Activated CD4-positive, alpha-beta T cell treated with anti-CD3 and anti-CD28 coated beads, Interleukin-2, Interleukin-4, amounts not matched to agents 100 ng/mL and 50 ng/mL, durations not matched to agents 16 hours and 8 hours (primary cell): ENCODE results near the gene CPNE7.
"Not testable (repeated sequence)": the region's sequence is repeated elsewhere in the genome, so short reads cannot be mapped to it uniquely, and the experiment has no call there.

Experiments used
- DNase-seq: peaks from one replicate; pipeline ENCODE4 v3.0.0-alpha.2; 2020; ENCODE audit warnings: low spot score

The CPNE7 gene

DNA sequence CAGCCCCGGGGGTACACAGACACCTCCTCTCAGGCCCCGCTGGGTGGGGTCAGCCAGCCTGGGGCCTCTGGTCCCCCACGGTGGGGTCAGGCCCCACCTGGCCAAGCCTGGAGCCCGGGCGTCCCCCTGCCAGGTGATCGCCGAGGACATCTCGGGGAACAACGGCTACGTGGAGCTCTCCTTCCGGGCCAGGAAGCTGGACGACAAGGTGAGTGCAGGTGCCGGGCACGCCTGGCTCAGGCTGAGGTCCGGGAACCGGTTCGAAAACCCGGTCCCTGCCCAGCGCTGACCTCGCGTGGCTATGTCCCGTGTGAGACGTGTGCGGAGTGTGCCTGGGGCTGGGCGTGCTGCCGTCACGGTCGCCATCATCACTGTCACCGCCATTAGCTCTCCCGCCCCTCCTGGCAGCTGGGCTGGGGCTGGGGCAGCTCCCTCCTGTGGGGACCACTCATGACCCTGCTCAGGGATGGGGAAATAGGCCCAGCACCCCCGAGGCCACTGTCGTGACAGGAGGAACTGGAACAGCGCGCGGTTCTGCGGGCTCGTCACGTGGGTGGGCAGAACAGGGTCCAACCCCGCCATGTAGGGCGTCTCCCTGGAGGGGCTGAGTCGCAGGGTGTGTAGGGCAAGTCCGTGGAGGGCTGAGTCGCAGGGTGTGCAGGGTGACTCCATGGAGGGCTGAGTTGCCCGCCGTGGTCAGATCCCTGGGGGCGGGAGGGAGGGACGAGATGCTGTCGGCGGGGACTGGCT lies 8.5 kb downstream of the CPNE7 start:
- DNase-seq, result no peak

DNA sequence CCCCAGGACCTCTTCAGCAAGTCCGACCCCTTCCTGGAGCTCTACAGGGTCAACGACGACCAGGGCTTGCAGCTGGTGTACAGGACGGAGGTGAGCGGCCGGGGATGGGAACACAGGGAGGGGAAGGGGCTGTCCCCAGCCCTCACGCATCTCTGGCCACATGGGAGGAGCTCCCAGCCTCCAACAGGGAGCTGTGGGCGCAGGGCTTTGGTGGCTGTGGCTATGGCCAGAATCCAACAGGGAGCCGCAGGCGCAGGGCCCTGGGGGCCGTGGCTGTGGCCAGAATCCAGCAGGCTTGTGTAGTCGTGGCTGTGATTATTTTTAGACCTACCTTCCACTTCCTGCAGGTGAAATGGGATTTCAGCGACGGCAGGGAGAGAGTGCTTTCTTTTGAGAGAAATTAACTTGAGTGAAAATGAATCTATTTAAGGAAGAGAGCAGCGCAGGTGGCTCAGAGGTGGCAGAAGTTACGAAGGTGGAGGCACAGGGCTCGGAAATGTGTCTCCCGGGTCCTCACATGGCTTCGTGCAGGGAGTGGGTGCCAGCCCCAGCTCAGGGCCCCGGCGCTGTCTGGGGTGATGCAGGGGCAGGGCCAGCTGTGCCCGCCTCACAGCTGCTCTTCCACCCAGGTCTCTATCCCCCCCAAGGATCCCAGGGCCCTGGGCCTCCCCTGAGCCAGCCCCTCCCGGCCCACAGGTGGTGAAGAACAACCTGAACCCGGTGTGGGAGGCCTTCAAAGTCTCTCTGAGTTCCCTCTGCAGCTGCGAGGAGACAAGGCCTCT lies 9.4 kb downstream of the CPNE7 start:
- no peak for DNase-seq

DNA sequence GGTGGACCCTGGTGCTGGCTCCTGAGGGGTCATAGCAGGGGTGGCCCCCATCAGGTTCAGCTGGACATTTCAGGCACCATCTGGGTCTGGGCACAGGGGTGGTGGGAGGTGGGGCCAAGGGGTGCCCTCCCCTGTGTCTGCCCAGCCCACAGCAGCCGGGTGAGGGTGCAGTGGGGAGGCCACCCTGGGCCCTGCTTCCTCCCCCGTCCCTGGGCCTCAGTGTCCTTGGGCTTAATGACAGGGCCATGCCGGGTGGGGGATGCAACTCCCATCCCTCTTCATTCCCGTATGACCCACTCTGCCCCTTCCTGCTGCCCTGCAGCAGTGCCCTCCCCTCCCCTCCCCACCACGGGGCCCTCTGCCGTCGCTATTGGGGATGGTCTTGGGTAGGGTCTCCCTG lies 10.7 kb downstream of the CPNE7 start:
- DNase-seq, result no peak

DNA sequence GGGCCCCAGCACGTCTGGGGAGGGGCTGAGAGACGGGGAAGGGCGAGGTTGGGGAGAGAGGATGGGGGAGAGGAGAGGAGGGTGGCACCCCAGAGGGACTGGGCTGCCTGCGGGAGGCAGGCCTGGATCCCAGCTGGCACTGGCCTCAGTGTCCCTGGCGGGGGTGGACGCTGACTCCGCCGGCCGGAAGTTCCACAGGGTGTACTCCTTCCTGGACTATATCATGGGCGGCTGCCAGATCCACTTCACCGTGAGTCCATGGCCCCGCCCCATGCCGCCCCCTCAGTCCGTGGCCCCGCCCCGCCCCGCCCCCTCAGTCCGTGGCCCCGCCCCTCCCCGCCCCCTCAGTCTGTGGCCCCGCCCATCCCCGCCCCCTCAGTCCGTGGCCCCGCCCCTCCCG lies 11.3 kb downstream of the CPNE7 start:
- no peak for DNase-seq

DNA sequence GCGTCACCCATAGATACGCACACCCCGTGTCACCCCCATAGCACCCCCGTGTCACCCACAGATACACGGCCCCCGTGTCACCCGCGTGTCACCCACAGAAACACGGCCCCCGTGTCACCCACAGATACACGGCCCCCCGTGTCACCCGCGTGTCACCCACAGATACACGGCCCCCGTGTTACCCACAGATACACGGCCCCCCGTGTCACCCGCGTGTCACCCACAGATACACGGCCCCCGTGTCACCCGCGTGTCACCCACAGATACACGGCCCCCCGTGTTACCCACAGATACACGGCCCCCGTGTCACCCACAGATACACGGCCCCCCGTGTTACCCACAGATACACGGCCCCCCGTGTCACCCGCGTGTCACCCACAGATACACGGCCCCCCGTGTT lies 12.1 kb downstream of the CPNE7 start:
- DNase-seq, result not testable (repeated sequence)

DNA sequence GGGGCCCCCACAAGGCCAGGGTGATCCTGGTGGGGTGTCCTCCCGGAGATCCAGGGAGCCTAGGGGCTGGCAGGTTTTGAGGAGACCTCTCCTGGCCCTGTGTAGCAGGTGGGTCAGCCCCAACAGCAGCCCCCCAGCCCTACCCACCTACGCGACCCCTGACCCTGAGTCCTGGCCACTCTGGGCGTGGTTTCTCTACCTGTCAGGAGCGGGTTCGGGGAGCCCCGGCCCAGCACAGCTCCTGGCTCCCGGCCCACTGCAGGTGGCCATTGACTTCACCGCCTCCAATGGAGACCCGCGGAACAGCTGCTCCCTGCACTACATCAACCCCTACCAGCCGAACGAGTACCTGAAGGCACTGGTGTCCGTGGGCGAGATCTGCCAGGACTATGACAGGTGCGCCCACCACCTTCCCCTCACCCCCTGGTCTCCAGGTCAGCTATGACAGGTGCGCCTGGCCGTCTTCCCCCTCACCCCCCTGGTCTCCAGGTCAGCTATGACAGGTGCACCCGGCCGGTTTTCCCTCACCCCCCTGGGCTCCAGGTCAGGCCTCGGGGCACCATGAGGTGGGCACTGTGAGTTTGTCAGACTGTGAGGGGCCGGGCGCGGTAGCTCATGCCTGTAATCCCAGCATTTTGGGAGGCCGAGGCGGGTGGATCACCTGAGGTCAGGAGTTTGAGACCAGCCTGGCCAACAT lies 13.0 kb downstream of the CPNE7 start:
- DNase-seq, result no peak

DNA sequence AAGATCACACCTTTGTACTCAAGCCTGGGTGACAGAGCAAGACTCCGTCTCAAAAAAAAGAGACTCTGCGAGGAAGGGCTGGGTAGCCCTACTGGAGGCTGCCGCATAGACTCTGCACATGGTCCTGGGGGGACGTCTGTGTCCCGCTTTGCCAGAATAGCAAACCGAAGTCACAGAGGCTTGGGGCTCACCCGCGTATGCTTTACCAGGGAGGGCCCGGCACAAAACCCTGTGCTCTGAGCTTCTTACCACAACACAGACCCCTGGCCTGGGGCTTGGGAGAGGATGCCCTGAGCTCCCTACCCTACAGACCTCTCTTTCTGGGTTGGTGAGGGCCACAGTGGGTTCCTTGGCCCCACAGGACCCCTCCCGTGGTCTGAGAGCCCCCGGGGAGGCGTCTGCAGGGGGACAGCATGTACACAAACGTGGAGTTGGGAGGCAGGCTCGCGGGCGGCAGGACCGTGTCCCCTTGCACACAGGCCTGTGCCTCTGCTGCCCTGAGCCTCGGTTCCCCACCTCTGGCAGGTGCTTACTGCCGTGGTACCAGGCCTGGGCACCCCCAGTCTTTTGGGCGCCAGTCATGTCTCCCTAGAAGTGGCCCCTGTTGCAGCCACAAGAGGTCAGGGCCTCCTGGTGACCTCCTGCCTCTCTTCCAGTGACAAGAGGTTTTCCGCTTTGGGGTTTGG lies 13.8 kb downstream of the CPNE7 start:
- no peak for DNase-seq

DNA sequence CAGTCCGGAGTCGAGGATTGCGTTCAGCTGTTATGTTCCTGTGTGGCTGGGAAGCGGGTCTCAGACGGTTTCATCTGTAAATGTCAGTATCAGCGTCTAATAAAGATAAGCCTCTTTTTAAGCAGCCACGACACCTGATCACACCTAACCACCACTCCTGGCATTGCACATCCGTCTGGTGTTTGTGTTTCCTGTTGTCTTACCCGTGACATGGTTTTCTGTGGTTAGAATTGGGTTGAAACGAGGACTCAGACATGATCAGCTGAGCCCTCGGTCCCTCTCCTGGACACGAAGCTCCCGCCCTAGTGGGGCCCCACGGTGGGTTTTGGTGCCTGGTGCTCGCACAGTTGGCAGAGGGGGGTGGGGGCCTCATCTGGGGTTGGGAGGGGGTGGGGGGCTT lies 18.3 kb downstream of the CPNE7 start:
- peak; percentile 25 for DNase-seq

DNA sequence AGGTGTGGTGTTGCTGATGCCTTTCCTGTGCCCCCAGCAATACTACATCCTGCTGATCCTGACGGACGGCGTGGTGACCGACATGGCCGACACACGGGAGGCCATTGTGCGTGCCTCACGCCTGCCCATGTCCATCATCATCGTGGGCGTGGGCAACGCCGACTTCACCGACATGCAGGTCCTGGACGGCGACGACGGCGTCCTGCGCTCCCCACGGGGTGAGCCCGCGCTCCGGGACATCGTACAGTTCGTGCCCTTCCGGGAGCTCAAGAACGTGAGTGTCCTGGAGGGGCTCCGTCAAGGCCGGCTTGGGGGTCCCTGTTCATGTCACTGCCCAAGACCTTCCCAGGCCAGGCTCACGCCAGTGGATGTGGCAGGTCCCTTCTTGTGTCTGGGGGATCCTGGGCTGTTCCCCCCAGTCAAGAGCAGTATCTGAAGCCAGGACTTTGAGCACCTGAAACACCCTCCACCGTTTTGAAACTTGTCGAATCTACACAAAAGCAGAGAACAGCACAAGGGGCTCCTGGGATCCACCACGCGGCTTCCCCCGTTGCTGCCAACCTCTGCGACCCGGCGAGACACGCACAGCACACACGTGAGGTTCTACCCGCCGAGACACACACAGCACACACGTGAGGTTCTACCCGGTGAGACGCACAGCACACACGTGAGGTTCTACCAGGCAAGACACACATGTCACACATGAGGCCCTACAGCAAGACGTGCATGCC lies 19.9 kb downstream of the CPNE7 start:
- no peak for DNase-seq

DNA sequence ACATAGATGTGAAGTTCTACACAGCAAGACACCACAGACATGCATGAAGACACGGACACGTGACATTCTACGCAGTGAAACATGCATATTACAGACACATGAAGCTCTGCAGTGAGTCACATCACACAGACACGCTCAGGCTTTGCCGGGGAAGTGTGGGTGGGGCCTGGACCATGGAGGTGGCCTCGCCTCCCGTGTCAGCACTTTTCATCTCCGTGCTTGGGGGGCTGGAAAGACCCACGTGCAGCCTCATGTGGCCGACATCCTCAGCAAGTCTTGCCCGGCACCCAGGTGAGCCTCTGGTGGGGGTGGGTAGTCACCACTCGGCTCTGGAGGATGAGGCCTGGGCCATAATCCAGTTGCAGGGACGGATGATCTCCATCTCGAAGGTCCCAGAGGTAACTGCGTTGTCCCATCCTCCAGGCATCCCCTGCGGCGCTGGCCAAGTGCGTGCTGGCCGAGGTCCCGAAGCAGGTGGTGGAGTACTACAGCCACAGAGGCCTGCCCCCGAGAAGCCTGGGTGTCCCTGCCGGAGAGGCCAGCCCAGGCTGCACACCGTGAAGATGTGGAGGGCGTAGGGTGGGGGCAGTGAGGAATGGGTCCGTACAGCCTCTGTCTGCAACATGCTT lies 20.6 kb downstream of the CPNE7 start:
- DNase-seq, result no peak

DNA sequence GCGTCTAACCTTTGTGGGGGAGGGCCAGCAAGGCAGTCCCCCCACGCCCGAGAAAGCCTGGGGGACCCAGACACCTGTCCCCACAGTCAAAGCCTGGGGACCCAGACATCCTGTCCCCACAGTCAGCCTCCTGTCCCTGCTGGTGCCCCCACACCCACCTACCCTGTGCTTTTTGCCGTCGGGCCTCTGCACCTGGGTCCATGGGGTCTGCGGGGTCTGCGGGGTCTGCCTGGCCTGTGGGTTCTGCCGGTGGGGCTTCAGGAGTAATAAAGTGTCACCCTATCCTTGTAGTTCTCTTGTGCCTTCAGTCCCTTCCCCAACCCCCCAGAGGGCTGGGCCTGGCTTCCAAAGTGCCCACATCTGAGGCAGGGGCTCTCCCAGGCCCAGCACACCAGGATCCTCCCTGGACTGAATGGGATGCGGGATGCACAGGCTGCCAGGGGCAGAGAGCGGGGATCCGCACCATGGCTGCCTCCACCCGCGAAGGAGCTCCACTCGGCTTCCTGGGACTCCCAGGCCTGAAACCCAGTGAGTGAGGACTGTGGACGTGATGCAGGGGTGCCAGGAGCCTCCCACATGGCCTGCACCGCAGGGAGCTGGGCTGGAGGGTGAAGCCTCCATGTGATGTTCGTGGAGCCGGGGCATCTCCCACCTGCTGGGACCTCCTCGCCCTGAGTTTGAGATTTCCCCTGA lies 21.5 kb downstream of the CPNE7 start:
- DNase-seq, result no peak

DNA sequence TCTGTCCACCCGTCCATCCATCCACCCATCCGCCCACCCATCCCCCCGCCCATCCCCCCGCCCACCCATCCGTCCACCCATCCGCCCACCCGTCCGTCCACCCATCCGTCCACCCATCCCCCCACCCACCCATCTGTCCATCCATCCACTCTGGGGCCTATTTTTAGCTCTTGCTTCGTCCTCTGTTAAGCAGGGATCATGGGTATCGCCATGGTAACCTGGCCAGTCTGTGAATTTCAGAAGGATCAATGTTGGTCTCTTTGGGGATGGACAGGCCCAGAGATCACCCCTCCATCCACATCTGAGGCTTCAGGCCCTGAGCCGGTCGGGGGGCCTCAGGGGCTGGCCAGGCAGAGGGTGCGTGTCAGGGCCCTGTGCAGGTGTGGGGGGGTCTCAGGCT lies 22.6 kb downstream of the CPNE7 start:
- DNase-seq, result no peak

DNA sequence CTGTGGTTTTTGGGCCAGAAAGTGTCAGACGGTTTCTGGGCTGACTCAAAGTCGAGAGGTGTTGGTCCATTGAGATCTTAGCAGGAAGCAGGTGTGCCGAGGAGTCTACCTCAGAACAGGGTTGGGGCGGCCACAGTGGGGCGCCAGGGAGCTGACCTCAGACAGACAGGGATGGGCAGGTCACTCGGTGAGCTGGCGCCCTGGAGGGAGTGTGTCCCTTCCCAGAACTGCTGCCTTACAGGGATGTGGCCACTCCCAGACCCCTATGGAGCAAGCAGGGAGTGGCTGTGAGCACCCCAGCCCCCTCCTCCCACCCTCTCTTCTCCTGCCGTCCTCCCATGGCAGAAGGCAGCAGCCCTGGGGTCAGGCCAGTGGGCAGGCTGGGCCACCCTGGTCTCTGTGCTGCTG lies 23.9 kb downstream of the CPNE7 start:
- DNase-seq, result peak; percentile 22

DNA sequence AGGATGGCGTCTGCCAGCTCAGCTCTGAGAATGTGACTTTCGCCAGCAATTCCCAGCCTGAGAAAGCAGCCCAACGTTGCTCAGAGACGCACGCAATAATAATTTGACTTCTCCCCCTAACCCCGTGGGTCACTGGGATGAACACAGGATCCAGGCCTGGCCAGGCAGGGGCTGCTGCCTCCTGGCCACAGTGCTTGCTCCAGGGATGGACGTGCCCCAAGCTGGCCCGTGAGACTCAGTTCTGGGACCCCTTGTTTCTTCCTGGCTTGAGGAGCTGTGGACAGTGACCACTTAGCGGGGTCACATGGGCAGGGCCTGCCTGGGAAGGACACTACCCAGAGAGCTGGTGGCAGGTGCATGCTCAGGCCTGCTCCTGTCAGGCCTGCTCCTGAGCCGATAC lies 24.3 kb downstream of the CPNE7 start:
- no peak for DNase-seq

DNA sequence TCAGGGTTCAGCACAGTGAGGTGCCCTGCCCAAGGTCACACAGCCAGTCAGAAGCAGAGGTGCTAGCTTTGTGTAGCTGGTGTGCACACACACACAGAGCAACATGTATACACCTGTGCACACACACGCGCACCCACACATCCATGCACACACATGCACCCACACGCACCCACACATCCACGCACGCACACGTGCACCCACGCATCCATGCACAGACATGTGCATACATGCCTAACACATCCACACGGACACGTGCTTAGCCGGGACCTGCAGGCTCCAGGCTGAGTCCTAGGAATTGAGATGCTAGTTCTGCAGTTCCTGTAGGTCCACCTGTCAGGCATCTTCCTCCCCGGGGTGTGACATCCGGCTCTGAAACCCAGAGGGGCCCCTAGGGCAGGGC lies 24.9 kb downstream of the CPNE7 start:
- no peak for DNase-seq

DNA sequence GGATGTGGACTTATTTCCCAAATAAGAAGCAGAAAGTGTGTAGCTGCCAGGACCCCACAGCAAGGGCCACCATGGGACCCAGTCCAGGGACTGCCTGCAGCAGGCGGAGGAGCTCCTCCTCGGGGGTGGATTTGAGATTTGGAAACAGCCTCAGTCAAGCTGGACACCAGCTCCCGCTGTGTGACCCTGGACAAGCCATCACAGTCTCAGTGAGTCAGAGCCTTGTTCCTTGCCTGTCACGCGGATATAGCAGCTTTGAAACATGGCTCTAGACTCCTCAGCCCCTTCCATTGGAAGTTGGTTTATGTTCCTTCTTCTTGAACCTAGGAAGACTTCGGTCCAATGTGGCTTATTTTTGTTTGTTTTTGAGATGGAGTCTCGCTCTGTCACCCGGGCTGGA lies 25.4 kb downstream of the CPNE7 start:
- DNase-seq, result no peak

DNA sequence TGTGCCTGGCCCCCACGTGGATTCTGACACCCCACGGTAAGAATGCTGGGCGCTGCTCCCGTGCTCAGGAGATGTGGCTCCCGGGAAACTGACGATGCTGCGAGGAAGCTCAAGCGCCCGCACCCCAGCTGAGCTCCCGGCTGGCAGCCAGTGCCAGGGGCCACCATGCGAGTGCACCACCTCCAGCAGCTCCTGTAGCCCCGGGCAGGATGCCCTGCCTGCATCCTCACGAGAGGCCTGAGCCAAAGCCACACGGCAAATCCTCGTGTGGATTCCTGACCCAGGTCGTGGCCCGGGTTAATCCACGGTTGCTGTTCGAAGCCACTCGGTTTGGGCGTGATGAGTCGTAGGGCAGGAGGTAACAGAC lies 26.3 kb downstream of the CPNE7 start:
- no peak for DNase-seq

DNA sequence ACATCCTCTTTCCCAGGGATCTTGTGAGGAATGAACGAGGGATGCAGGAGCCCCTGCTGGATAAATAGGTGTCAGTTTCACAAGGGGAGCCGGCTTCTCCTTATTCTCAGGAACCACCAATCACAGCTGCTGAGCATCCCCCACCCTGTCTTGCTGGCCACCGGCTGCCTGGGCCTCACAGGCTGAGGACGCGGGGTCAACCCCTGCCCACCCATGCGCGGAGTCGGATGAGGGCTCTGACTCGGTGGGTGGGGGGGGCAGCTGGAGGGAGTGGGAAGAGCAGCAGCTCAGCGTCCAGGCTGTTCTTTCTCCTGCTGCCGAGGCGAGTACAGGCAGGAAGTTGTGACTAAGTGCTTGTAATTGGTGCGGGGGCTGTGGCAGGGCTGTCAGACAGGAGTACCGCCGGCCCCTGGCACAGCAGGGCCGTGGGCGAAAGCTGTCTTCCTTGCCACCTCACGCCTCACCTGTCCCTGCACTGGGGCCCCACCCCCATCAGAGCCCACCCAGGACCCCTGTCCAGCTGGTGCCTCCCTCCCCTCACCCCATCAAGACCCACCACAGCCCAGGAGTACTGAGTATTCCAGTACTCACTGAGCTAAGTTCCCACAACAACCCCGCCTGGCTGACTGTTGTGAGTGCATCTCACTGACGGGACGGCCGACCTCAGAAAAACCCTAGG lies 26.9 kb downstream of the CPNE7 start:
- peak; percentile 29 for DNase-seq

DNA sequence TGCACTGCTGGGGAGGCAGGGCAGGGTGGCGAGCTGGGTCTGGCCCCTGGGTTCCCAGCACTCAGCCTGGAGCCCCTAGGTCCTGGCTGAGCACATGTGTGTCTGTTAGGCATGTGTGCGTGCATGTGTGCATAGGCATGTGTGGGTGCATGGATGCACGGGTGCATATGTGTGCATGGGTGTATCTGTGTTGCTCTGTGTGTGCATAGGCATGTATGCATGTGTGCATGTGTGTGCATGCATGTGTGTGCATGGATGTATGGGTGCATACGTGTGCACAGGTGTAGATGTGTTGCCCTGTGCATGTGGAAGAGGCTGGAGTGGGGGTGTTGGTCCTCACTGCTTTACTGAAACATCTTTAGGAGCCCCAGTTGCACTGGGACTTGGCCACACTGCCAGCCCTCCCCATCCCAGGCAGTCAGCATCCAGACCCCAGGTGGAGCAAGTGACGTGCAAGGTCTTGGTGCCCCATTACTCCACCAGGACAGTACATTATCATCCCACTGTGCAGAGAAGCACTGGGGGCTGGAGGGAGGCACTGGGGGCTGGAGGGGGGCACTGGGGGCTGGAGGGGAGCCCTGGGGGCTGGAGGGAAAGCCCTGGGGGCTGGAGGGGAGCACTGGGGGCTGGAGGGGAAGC lies 27.5 kb downstream of the CPNE7 start:
- no peak for DNase-seq

DNA sequence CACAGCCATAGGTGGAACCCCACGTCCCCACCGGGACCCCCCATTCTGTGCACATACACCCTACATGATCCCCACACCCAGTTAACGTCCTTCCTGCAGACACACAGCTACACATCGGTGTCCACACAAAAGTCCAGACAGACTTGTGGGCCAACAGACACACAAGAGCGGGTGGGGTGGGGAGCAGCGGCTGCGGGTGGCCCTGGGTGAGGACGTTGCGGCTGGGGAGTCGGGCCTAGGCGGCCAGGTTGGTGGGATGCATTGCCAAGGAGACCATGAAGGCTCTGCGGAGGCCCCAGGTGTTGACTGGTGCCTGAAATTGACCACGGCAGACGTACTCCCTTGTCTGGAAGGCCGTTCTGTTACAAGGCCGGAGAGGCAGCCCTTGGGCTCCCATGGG lies 29.2 kb downstream of the CPNE7 start:
- DNase-seq, result no peak
